Measurements from ENCODE around the gene MRPL10. TPM values are rescaled to one million over a fixed set of nuclear protein-coding genes. Genes with fewer than 3 reads are reported as not detected.

MRPL10 gene
- total RNA-seq, 1 experiment from 2014 or later: 67.2 TPM

- Histone ChIP-seq H3T11ph (ENCODE audit: low read length) (no peak overlapping the region), H2BK15ac (ENCODE audit: low read depth, low read length) (no peak overlapping the region), H3K14ac (ENCODE audit: insufficient read depth, low read length) (no peak overlapping the region), H2BK12ac (ENCODE audit: insufficient read length, low read depth, low read length) (no peak overlapping the region), H3K4ac (ENCODE audit: low read depth, low read length) (no peak overlapping the region), H2BK5ac (ENCODE audit: insufficient read length, low read length) (no peak overlapping the region), H3K79me1 (ENCODE audit: insufficient read depth, low read depth, low read length, poor library complexity, severe bottlenecking) (no peaks in the 10 kb centered on the region), H4K8ac (replicated peaks; ENCODE audit: insufficient read length, low read depth, low read length) (no peak overlapping the region), H3K4me1 (ENCODE audit: insufficient read depth, low read length) (no peaks in the 10 kb centered on the region), H4K91ac (ENCODE audit: insufficient read length, low read depth, low read length) (no peak overlapping the region), H2BK120ac (ENCODE audit: low read depth, low read length, poor library complexity, severe bottlenecking) (no peak overlapping the region), H3K4me2 (ENCODE audit: insufficient read depth, insufficient read length, low read length) (no peak overlapping the region), H3K79me2 (ENCODE audit: insufficient read depth, low read length) (no peaks in the 10 kb centered on the region), H4K5ac (ENCODE audit: insufficient read length, low read depth, low read length) (no peak overlapping the region), H2AFZ (ENCODE audit: low read length) (no peak overlapping the region), H3K9ac (ENCODE audit: extremely low read depth, insufficient read length, low read length) (no peak overlapping the region), H3K23me2 (ENCODE audit: insufficient read length, low read depth, low read length, poor library complexity, severe bottlenecking) (no peaks in the 10 kb centered on the region), H4K20me1 (ENCODE audit: control insufficient read depth, insufficient read depth, insufficient read length) (no peaks in the 10 kb centered on the region), H3K18ac (ENCODE audit: insufficient read length, low read depth, low read length) (no peak overlapping the region), H3K27me3 (ENCODE audit: insufficient read depth, low read length) (no peaks in the 10 kb centered on the region; the same call in 1 of the 2 replicates), H3K56ac (ENCODE audit: insufficient read length, low read depth, low read length) (no peak overlapping the region), H3K27ac (ENCODE audit: insufficient read length, low read depth, low read length) (no peak overlapping the region), H3K23ac (ENCODE audit: insufficient read length, low read depth, low read length) (no peak overlapping the region), H2BK20ac (ENCODE audit: low read depth, low read length, poor library complexity, severe bottlenecking) (no peak overlapping the region), H2AK5ac (ENCODE audit: insufficient read length, low read length) (no peak overlapping the region), H3K9me3 (ENCODE audit: control insufficient read depth, low read depth, low read length) (no peaks in the 10 kb centered on the region)
- peak; percentile 27 for DNase-seq
- Mint-ChIP-seq H3K27ac (no peak overlapping the region), H3K27me3 (ENCODE audit: low read depth) (no peaks in the 10 kb centered on the region; the same call in 1 of the 2 replicates), H3K4me1 (peaks cover 6 to 7% of the 10 kb centered on the region in 2 experiments; a peak in 3 of 4 replicates), H3K36me3 (ENCODE audit: insufficient read depth in 1 of 3, low read depth in 3 of 3) (peaks cover 0 to 17% (median 4%) of the 10 kb centered on the region in 3 experiments; a peak in 6 of 7 replicates), H3K9me3 (no peaks in the 10 kb centered on the region; a peak in 1 of 5 replicates), H3K4me3 (no peak overlapping the region)
- WGBS (ENCODE audit: extremely low coverage, insufficient read length, low lambda C conversion rate): no CpG with 5 or more reads among the region's 22 CpGs
- TF ChIP-seq CTCF (conservative IDR thresholded peaks at IDR 0.05): no peak
Observed at GRCh38 chr17:47808830-47809480, 22.4 kb downstream of the MRPL10 start.

All from H9 (cell line).